Measurements from ENCODE around the gene MPI. TPM values are rescaled to one million over a fixed set of nuclear protein-coding genes. Genes with fewer than 3 reads are reported as not detected.

The MPI gene
- polyA plus RNA-seq, 1 of the 3 experiments (the other 2 are of a cell fraction), result 58.2 TPM

GRCh38 chr15:74878273-74878672, 11.6 kb upstream of the MPI start:
- WGBS (ENCODE audit: low lambda C conversion rate), result 80% methylated on average over 4 of the region's 4 CpGs
- Histone ChIP-seq H4K20me1 (ENCODE audit: insufficient read depth) (no peaks in the 10 kb centered on the region), H3K9me3 (no peaks in the 10 kb centered on the region), H3K9ac (no peak overlapping the region), H3K27me3 (ENCODE audit: insufficient read depth) (no peaks in the 10 kb centered on the region), H3K4me2 (no peak overlapping the region), H3K27ac (ENCODE audit: low read depth in 2 of 2, low read length in 1 of 2) (no peak overlapping the region), H3K9me2 (no peaks in the 10 kb centered on the region), H2AFZ (ENCODE audit: low read depth) (no peak overlapping the region), H3F3A (replicated peaks; ENCODE audit: insufficient read depth) (no peaks in the 10 kb centered on the region), H3K36me3 (replicated peaks in 1 of 2; ENCODE audit: control insufficient read depth in 1 of 2, insufficient read depth in 2 of 2, low read length in 1 of 2) (no peaks in the 10 kb centered on the region), H3K79me2 (ENCODE audit: insufficient read depth) (no peaks in the 10 kb centered on the region), H3K4me3 (ENCODE audit: low read depth in 2 of 2, low read length in 1 of 2) (no peak overlapping the region), H3K4me1 (ENCODE audit: control insufficient read depth in 1 of 2, insufficient read depth in 2 of 2, low read depth in 1 of 2, low read length in 1 of 2) (peaks cover 0 to 4% of the 10 kb centered on the region in 2 experiments; a peak in 1 of 4 replicates)
- ChIA-PET POLR2A (no interaction called here), CTCF (interaction anchor here (1.4 to 1.7 kb wide), 2 partner anchors 23 to 72 kb away, joined by 5 read pairs; no protein-coding TSS in a partner anchor)
- no peak for TF ChIP-seq ZBTB33 (IDR thresholded peaks at IDR 0.05; ENCODE audit: borderline replicate concordance, low read depth)
- TF ChIP-seq FOSL2 (IDR thresholded peaks at IDR 0.05; ENCODE audit: borderline replicate concordance, low read depth), result no peak
- TF ChIP-seq MAX (IDR thresholded peaks at IDR 0.05; ENCODE audit: low read depth), result no peak
- TF ChIP-seq USF2 (IDR thresholded peaks at IDR 0.05; ENCODE audit: borderline replicate concordance, low read depth, low read length), result no peak
- TF ChIP-seq ELF1 (IDR thresholded peaks at IDR 0.05), result no peak
- no peak for DNase-seq

- no peaks in the 10 kb centered on the region for H3K9me2 ChIP-seq
- no peaks in the 10 kb centered on the region for H3K79me2 ChIP-seq (ENCODE audit: insufficient read depth)
- no peaks in the 10 kb centered on the region for H3K36me3 ChIP-seq (replicated peaks in 1 of 2; ENCODE audit: control insufficient read depth in 1 of 2, insufficient read depth in 2 of 2, low read length in 1 of 2)
- H3K27ac ChIP-seq (ENCODE audit: low read depth in 2 of 2, low read length in 1 of 2), result no peak overlapping the region
- no peak overlapping the region for H3K4me3 ChIP-seq (ENCODE audit: low read depth in 2 of 2, low read length in 1 of 2)
- H3K9me3 ChIP-seq, result no peaks in the 10 kb centered on the region
- H4K20me1 ChIP-seq (ENCODE audit: insufficient read depth), result no peaks in the 10 kb centered on the region
- WGBS (ENCODE audit: low lambda C conversion rate), result 83% methylated on average over 5 of the region's 6 CpGs
- no peak overlapping the region for H3K9ac ChIP-seq
- no peak for DNase-seq
- H3K27me3 ChIP-seq (ENCODE audit: insufficient read depth), result no peaks in the 10 kb centered on the region
- no peak overlapping the region for H2AFZ ChIP-seq (ENCODE audit: low read depth)
- ChIA-PET CTCF (interaction anchor here (0.9 to 2.5 kb wide), 3 partner anchors 19 to 68 kb away, joined by 3 to 14 read pairs (median 5); no protein-coding TSS in a partner anchor), POLR2A (interaction anchor here (0.7 kb wide), 1 partner anchor 9 kb away, joined by 3 read pairs; the partner anchor contains the start of gene SCAMP2)
- H3K4me2 ChIP-seq, result no peak overlapping the region
- H3F3A ChIP-seq (replicated peaks; ENCODE audit: insufficient read depth), result no peaks in the 10 kb centered on the region
- H3K4me1 ChIP-seq (ENCODE audit: control insufficient read depth in 1 of 2, insufficient read depth in 2 of 2, low read depth in 1 of 2, low read length in 1 of 2), result no peaks in the 10 kb centered on the region
- TF ChIP-seq RCOR1 (IDR thresholded peaks at IDR 0.05; ENCODE audit: low read length) (no peak), MAX (IDR thresholded peaks at IDR 0.05; ENCODE audit: low read depth) (no peak), RXRA (IDR thresholded peaks at IDR 0.05; ENCODE audit: borderline replicate concordance, low read depth) (no peak), SIN3A (IDR thresholded peaks at IDR 0.05; ENCODE audit: borderline replicate concordance, low read depth, low read length) (no peak), REST (IDR thresholded peaks at IDR 0.05; ENCODE audit: low read depth, low read length) (no peak), NFIC (IDR thresholded peaks at IDR 0.05; ENCODE audit: borderline replicate concordance) (no peak), ZBTB33 (IDR thresholded peaks at IDR 0.05; ENCODE audit: borderline replicate concordance, low read depth) (no peak), EZH2phosphoT487 (IDR thresholded peaks at IDR 0.05; ENCODE audit: borderline replicate concordance, low read depth) (no peak), MEF2A (IDR thresholded peaks at IDR 0.05; ENCODE audit: borderline replicate concordance, low read depth) (no peak), PBX3 (IDR thresholded peaks at IDR 0.05) (no peak), FOSL2 (IDR thresholded peaks at IDR 0.05; ENCODE audit: borderline replicate concordance, low read depth) (no peak), ELF1 (IDR thresholded peaks at IDR 0.05) (no peak), GABPA (IDR thresholded peaks at IDR 0.05; ENCODE audit: low read depth) (no peak), RAD21 (IDR thresholded peaks at IDR 0.05; ENCODE audit: low read length) (no peak), JUND (IDR thresholded peaks at IDR 0.05) (no peak)
Measured at GRCh38 chr15:74882528-74882927, 7.3 kb upstream of the MPI start.

Data from SK-N-SH (cell line).